Fibroblast of skin of left biceps (primary cell): ENCODE measurements around the gene HNF1B.

ENCODE experiments used
- DNase-seq, 2 experiments: peaks; one replicate each; pipeline ENCODE4 v3.0.0-alpha.2; 2013; ENCODE audit warnings: low read depth in 2 of 2

The HNF1B gene

DNA sequence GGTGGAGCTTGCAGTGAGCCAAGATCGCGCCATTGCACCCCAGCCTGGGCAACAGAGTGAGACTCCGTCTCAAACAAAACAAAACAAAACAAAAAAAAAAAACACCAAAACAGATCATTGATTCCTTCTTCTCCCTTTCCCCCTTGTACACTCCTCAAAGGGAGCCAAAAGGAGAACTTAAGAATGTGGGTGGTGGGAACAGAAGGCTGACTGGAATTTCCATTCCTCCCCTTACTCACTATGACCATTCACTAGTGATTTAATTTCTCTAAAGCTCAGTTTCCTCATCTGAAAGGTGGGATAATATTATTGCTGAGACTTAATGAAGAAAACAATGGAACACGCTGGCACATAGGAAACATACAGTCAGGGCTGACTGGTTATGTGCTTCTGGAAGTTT is 17.1 kb upstream of the HNF1B start:
- no peak for DNase-seq

DNA sequence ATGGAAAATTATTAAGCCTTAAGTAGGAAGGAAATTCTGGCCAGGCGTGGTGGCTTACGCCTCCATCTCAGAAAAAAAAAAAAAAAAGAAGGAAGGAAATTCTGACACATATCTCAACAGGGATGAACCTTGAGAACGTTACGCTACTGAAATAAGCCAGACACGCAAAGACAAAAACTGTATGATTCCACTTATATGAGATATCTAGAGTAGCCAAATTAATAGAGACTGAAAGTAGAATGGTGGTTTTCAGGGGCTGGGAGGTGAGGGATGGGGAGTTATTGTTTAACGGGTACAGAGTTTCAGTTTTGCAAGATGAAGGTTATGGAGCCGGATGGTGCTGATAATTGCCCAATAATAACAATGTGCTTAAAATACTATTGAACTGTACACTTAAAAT is 16.2 kb upstream of the HNF1B start:
- DNase-seq: no peak

- DNase-seq: no peak
Measured at GRCh38 chr17:37759014-37759637, 14.3 kb upstream of the HNF1B start.

DNA sequence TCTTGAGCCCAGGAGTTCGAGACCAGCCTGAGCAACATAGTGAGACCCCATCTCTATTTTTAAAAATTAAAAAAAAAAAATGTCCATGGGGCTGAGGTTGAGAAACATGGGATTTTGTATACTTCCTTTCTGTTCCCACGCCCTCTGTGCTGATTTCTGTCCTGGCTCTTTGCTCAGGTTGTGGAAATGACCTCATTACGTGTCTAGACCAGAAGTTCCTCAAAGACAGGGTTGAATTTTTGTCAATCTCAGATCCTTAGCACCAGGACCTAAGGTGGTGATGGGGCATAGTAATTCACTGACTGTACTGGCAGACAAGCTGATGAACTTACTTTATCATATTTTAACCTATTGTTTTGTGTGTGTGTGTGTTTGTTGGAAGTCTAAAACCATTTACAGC is 11.2 kb upstream of the HNF1B start:
- DNase-seq: no peak

DNA sequence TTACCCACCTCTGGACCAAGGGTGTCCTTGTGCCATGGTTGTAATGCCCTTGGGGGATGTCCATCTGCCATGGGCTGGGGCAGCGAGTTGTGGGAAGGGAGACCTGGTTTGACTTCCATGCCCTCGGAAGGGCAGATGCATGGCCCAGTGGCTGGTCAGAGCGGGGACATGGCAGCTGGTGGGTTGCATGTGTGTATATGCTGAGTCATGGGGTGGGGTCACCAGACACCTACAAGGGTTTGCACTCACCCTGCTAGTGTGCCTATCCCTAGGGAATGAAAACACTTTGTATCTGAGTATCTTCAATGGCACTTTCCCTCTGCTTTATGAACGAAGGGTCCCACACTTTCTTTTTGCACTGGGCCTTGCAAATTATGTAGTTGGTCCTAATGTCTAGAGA is 10.6 kb upstream of the HNF1B start:
- DNase-seq: no peak

- no peak for DNase-seq
Measured at GRCh38 chr17:37754363-37754762, 9.5 kb upstream of the HNF1B start.

- no peak for DNase-seq
Measured at GRCh38 chr17:37752482-37752881, 7.6 kb upstream of the HNF1B start.

DNA sequence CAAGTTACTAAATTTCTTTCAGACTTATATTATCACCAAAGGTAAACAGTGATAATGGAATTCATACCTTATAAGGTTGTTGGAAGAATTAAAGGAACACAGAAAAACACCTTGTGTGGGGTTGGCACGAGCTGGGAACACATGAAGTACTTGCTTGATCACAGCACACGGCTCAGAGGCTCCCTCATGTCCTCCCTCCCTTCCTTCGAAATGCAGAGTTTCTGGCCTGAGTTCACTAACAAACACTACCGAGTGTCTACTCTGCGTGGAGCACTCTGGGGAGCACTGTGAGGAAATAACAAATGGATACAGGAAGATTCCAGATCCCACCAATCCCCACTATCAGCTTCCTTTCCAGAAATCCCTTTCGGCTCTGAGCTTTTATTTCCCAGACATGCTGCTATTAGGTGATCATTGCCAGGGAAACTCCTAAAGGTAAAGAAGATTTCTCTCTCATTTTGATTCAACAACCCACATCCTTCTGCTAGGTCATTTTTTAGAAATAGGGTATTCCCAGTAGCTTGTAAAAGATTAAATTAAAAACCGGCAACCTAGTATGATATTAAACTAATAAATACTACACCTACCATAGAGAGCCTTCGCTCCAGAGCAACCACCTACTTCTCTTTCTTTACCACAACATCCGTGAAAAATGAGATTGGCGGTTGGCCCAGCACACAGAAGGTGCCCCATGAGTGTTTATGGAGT is 6.1 kb upstream of the HNF1B start:
- DNase-seq: no peak

DNA sequence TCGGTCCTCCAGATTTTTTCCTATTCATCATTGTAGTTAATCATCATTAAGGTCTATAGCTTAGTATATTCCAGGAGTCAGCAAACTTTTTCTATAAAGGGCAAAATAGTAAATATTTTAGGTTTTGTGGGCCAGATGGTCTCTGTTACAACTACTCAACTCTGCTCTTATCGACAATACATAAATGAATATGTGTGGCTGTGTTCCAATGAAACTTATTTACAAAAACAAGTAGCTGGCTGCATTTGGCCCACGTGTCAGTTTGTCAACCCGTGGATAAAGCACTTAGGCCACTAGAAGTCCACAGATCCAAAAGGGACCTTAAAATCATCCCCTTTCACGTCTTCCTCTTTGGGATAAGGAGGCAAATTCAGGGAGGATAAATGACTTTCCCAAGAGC is 5.4 kb upstream of the HNF1B start:
- DNase-seq: no peak

GRCh38 chr17:37747222-37747621 is 2.4 kb upstream of the HNF1B start:
- no peak for DNase-seq

- DNase-seq: no peak
Measured at GRCh38 chr17:37746617-37747016, 1.8 kb upstream of the HNF1B start.

DNA sequence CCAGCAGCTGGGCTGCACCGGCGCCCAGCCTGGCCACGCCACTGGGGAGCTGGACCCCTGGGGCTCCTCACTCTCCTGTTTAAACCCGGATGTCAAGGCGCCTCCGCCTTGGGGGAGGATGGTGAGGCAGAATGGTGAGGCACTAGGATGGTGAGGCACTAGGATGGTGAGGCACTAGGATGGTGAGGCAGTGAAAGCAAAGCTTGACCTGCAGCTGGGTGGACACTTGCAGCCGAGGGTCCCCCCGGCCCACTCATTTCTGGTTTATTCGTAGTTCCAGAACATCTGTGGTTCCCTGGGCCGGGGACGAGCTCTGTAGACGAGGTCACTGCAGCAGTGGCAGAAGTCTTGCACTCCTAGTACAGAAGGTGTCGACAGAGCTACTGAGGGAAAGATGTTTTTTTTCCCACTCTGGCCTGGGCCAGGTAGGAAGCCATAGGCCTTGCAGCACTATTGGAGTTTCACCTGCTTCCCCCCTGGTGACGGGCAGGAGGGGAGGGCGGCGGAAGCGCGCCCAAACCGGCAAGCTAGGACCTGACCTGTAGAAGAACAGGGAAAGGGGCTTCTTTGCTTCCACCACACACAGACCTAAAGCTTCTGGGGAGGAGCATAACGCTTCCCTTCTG is 1.1 kb upstream of the HNF1B start:
- no peak for DNase-seq

DNA sequence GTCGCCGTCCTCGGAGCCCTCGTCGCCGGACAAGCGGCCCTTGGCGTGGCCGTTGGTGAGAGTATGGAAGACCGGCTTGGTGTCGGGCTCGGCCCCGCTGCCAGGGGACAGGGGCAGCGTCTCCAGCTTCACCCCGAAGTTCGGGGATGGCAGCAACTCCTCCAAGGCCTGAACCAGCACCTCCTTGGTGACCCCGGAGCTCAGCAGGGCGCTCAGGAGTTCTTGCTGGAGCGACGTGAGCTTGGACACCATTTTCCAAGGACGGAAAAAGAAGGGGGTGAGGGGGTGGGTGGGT is 279 bp downstream of the HNF1B start:
- no peak for DNase-seq

GRCh38 chr17:37743875-37744632 is 805 bp downstream of the HNF1B start:
- DNase-seq: no peak

DNA sequence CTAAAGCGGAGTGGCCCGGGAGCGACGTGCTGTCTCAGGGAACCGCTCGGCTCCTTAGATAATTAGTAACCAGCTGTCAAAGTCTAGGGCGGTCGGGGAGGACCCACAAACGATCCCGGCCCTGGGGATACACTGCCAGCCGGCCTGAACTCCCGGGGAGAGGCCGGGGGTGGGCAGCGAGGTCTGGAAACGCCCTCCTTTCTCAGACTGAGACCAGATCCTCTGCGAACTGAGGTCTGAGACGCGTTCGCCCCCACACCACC is 1.3 kb downstream of the HNF1B start:
- DNase-seq: no peak

- no peak for DNase-seq
Measured at GRCh38 chr17:37742762-37743611, 1.9 kb downstream of the HNF1B start.

DNA sequence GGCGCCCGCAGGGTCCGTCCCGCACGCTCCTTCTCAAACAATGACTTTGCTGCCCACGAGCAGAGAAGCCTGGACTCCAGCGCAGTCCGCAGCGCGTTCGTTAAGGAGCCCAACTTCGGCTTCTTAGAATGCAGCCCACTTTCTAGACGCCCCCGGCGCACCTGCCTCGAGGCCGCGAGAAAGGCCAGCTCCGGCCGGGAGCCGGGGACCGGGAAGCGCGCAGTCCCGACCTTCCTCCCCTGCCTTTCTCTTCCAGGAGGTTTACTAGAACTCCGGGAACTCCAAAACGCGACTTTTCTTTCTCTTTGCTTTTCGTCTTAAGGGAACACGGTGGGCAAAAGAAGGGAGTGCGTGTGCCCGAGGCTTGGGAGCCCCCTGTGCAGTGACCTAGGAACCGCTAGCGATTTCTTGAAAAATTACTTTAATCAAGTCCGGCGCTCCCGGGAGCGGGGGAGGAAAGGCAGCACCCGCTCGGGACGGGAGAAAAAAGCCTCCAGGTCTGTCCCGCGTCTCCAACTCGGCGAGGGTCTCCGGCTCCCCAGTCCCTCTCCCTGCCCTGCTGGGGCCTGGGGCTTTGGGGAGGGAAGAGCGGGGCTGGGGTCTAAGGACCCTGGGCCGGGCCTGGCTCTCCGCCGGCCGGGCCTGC is 2.6 kb downstream of the HNF1B start:
- no peak for DNase-seq

- DNase-seq: no peak
Measured at GRCh38 chr17:37741341-37742115, 3.3 kb downstream of the HNF1B start.

DNA sequence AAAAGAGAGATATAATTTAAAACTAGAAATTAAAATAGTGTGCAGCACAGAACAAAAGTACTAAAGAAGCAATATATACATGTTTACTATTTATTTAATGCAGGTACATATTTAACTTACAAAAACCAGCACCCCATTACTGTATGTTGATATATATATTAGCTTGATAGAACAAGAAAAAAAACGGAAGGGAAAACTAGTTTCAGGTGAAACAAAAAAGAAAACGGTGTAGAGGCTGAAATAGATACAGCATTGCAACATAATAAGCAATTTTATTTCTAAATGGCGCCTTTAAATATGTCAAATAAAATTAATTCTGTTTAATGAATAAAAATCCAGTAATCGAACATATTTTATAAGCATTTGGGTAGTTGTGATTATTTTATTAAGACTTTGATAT is 3.9 kb downstream of the HNF1B start:
- DNase-seq: no peak

DNA sequence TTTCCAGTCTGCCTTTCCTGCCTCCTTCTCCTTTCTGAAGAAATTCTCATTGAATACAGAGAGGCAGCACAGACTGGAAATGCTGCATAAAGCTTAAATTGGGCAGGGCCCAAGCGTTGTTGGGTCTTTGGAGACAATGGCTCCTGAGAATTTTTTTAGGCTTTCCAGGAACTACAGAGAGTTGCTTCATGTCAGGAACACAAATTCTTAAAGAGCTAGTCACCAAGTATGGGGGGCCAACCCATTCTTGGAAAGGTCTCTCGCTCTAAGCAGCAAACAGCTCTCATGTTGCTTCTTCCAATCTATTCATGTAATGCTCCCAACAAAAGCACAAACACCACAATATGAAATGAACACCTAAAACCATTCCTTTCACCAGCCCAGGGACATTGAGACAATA is 6.9 kb downstream of the HNF1B start:
- peak; percentile 19 to 26 for DNase-seq

DNA sequence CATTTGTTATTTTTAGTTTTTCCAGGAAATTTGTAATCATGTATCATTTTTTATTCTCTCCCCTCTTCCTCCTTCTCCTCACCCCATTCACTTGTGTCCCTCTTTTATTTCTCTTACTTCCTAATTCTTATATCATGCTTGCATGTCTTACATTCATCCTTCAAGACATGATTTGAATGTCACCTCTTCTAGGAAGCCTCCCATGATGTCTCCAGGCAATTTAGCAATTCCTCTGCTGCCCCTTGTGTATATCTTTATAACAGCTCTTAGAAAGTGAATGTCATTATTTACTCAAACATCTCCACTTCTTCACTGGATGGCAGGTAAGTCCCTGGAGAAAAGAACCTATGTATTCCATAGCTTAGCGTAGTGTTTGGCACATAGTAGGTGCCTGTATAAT is 7.8 kb downstream of the HNF1B start:
- DNase-seq: no peak
